Stimulated activated CD8-positive, alpha-beta memory T cell treated with anti-CD3 and anti-CD28 coated beads, Interleukin-7, amount 100 ng/mL, for 4 hours (primary cell): ENCODE data around the gene GNG12.

Source experiments
- DNase-seq, 2 donors: peaks; one replicate each; pipeline ENCODE4 v3.0.0-alpha.2; 2020; ENCODE audit warnings: low read depth in 2 of 2

GNG12 gene

GRCh38 chr1:67753776-67754525, 79.3 kb downstream of the GNG12 start:
- no peak for DNase-seq

- DNase-seq, result no peak
Measured at GRCh38 chr1:67752306-67752705, 81.0 kb downstream of the GNG12 start.

GRCh38 chr1:67750691-67751054, 82.6 kb downstream of the GNG12 start:
- DNase-seq, result no peak

- no peak for DNase-seq
Measured at GRCh38 chr1:67749844-67750690, 83.2 kb downstream of the GNG12 start.

GRCh38 chr1:67749263-67749843, 83.9 kb downstream of the GNG12 start:
- no peak for DNase-seq

GRCh38 chr1:67748630-67749029, 84.6 kb downstream of the GNG12 start:
- DNase-seq, result no peak

- DNase-seq, result no peak
Measured at GRCh38 chr1:67747671-67748546, 85.4 kb downstream of the GNG12 start.

- DNase-seq, result no peak
Measured at GRCh38 chr1:67745875-67746698, 87.2 kb downstream of the GNG12 start.

GRCh38 chr1:67743072-67743725, 90.1 kb downstream of the GNG12 start:
- DNase-seq, result no peak

GRCh38 chr1:67741736-67742135, 91.5 kb downstream of the GNG12 start:
- no peak for DNase-seq

GRCh38 chr1:67741121-67741520, 92.1 kb downstream of the GNG12 start:
- DNase-seq, result no peak

GRCh38 chr1:67740543-67740942, 92.7 kb downstream of the GNG12 start:
- no peak for DNase-seq

GRCh38 chr1:67739361-67739760, 93.9 kb downstream of the GNG12 start:
- no peak for DNase-seq

GRCh38 chr1:67738401-67738800, 94.9 kb downstream of the GNG12 start:
- no peak for DNase-seq

- DNase-seq, result no peak
Measured at GRCh38 chr1:67737875-67738274, 95.4 kb downstream of the GNG12 start.

GRCh38 chr1:67736750-67737149, 96.5 kb downstream of the GNG12 start:
- no peak for DNase-seq

- no peak for DNase-seq
Measured at GRCh38 chr1:67735806-67736627, 97.2 kb downstream of the GNG12 start.

GRCh38 chr1:67735206-67735605, 98.1 kb downstream of the GNG12 start:
- no peak for DNase-seq

GRCh38 chr1:67734323-67734690, 99.0 kb downstream of the GNG12 start:
- no peak for DNase-seq
